COLO668 (cell line): ENCODE measurements around the gene RSAD1.
A peak's percentile ranks its signal among the peaks of the same experiment; 100 is the strongest.

ENCODE experiments used
- DNase-seq: peaks from one replicate; lab custom pipeline; 2025; ENCODE audit not compliant: unreplicated experiment; lab: John Stamatoyannopoulos, UW

RSAD1 gene

DNA sequence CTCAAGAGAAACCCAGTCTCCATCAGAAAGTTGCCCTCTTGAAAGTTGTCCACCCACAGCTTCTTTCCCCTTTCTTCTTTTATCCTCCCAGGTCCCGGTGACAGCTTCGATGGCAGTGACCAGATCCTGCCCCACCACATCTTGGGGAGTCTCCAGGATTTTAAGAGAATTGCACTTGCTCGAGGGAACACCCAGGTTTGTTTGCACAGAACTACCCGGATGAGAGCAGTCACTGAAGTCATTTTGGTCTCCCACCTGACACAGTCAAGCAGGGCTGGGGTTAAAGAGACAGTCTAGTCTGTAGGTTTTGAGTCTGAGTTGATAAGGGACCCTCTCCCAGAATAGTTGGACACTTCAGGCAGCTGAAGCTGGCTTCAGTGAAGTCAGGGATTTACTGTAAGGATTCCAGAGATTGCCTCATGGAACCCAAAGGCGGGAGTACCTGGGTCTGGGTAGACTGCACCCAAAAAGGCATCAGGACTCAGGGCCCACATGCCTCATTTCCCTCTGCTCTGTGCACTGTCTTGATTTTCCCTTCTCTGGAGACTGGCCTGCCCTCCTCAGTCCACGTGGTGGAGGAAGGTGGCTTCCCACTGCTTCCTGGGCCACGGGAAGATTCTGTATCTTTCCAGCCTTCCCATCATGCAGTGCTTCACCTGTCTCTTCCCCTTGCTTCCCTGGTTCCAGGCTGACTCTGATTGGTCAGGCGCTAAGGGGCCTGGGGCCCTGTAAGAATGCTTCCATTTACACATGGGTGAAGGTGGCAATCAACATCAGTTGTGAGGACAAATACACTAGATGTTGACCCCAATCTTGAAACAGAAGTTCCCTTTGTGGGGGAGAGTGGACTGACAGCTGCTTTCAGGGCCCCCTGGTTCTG is 39.1 kb downstream of the RSAD1 start:
- no peak for DNase-seq

- DNase-seq = no peak
Observed at GRCh38 chr17:50518384-50519023, 39.8 kb downstream of the RSAD1 start.

- no peak for DNase-seq
Observed at GRCh38 chr17:50519141-50519834, 40.6 kb downstream of the RSAD1 start.

GRCh38 chr17:50520483-50520882 is 41.8 kb downstream of the RSAD1 start:
- DNase-seq = no peak

DNA sequence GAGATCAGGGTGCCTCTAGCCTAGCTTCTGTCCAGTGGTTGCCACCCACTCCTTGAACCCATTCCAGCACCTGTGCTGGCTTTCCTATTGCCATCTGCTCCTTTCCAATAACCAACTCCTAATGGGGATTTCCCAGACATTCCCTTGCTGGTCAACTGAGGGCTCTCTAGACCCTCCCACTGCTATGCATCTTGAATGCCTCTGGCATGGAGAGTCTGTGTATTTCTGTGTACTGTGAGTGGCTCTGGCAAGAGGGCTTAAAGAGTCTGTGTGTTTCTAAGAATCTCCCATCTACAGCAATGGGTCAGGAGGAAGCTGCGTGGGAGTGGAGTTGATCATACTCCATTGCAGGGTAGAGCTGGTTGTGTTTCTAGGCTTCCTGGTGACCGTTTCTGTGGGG is 42.9 kb downstream of the RSAD1 start:
- no peak for DNase-seq

DNA sequence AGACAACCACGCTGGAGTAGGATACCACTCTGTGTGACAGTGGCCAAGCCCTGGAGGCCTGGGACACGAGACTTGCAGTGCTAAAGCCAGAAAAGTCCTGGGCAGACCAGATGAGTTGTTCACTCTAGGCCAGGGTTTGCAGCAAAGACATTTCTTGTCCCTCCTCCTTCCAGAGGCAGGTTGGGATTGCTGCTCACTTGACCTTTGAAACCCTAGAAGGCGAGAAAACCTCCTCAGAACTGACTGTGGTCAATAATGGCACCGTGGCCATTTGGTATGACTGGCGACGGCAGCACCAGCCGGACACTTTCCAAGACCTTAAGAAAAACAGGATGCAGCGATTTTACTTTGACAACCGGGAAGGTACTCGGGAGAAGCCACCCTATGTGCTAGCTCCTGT is 44.1 kb downstream of the RSAD1 start:
- no peak for DNase-seq

DNA sequence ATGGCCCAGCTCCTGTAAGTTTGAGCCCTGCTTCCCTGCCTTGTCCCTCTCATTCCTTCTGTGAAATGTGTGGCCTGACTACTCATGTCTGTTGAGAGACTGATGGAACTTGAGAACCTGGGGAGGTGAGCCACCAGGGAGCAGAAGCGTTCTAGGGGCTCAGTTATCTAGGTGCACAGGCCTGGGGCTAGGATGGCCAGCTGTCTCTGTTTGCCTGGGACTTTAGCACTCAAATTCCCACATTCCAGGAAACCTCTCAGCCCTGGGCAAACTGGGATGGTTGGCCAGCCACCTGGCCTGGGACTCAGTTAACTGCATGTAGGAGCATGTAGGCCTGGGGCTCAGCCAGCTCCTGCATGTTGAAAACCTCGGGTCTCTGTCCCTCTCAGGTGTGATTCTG is 44.5 kb downstream of the RSAD1 start:
- no peak for DNase-seq

GRCh38 chr17:50524838-50525237 is 46.2 kb downstream of the RSAD1 start:
- DNase-seq = no peak

GRCh38 chr17:50527155-50527762 is 48.6 kb downstream of the RSAD1 start:
- DNase-seq = no peak

- no peak for DNase-seq
Observed at GRCh38 chr17:50527949-50528474, 49.4 kb downstream of the RSAD1 start.

GRCh38 chr17:50529849-50530248 is 51.2 kb downstream of the RSAD1 start:
- no peak for DNase-seq

DNA sequence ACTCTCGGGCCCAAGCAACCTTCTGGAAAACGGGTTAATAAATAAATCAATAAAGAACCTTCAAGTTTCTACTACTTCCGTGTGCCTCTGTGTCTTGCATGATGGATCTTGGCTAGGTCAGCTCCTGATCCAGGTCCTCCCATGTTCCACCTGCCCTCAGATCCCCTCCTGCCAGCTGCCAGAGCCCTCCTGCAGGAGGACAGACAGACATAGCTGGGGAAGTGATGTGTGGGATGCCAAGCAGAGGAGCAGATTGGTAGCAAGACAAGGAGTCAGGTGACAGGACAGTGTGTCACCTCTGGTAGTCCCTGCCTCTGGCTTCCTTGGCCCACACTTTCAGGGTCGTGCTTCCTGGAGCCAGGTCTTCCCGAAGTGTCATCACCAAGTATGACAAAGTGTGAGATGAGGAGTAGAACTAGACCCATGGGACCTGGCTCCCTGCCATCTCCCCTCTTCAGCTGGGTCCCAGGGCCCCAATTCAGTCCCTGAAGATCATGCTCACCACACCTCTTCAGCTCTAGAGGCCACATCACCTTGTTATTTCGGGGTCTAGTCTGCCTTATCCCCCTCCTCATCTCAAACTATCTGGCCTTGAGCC is 52.9 kb downstream of the RSAD1 start:
- DNase-seq = no peak

DNA sequence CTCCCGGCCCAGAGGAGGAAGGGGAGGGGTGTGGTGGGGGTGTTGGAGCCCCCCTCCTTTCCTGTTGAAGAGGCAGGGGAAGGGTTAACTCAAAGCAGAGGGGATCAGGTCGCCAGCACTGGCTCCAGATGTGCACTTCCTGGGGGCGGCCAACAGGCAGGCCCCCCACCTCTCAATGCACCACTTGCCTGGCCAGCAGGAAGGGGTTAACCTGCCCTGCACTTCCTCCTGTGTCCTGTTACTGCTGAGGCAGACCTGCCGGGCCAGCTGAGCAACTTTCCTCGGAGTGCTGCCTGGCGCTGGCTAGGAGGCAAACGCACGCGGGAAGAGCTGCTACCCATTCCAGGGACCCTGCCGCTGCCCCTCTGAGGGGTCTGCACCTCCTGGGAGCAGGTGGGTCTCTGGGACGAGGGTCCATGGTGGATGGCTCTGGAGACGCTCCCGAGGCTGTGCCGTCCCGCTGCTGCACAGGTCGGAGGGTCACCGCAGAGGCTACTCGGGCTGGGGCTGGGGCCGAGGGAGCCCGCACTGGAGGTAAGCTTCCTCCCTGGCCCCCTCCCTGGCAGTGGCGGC is 53.9 kb downstream of the RSAD1 start, which contains the start of gene EPN3:
EPN3 (plus strand) TSS at position 284 of the 573 bp plus-strand sequence. CDS start 3,822 bp downstream, outside the sequence.
- peak; percentile 36 for DNase-seq

GRCh38 chr17:50533185-50533584 is 54.5 kb downstream of the RSAD1 start:
- DNase-seq = no peak

DNA sequence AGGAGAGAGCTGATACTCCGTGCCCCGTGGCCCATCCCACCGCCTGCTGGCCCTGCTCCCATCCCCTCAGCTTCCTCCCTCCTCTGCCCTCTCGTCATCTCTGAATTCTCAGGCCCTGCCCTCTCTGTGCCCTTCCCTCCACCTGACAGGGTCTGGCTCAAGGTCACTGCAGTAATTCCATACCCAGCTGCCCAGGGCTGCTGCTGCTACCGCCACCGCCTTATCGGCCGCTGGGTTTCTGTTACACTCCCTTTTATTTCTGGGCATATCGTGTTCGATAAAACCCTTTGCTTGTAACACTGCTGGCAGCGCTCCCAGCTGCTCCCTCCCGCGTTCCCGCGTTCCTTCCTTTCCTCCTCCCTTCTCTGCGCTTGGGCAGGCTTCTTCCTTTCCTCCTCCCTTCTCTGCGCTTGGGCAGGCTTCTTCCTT is 55.1 kb downstream of the RSAD1 start:
- peak; percentile 9 for DNase-seq

DNA sequence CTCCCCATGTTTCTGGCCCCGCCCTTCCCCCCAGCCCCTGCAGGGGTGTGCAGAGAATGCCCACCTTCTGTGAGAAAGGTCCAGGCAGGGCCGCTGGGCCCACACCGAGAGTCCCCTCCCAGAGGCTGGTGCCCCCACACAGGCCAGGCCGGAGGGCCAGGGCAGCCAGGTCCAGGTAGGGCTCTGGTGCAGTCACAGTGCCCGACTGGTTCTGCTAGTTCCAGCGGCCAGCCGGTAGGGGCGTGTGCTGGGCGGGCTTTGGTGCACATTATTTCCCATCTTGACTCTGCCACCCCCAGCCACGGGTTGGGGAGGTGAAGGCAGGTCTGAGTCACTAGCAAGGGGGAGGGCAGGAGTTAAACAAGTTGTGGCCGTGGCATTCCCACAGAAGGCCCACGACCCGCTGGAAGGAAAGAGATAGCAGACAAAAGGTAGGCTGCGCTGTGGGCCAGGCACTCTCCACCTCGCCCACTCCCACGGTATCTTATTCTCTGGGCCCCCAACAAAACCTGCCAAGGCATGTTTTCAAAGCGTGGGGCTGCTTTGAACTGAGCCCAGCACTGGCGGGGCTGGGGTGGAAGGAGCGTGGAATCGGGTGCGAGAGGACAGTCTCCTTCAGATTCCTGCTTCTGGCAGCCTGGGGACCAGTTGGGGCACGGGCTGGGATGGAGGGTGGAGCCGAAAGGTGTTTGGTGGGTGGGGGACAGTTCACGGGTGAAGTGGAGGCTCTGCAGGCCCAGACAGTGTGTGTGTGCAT is 55.7 kb downstream of the RSAD1 start:
- DNase-seq = peak; percentile 21

GRCh38 chr17:50534979-50535326 is 56.3 kb downstream of the RSAD1 start:
- DNase-seq = no peak

GRCh38 chr17:50535407-50535806 is 56.7 kb downstream of the RSAD1 start:
- no peak for DNase-seq
